Keratinocyte (primary cell): Measurements from ENCODE around the gene CALML6. TPM values are rescaled to one million over a fixed set of nuclear protein-coding genes. Genes with fewer than 3 reads are reported as not detected.
A peak's percentile ranks its signal among the peaks of the same experiment; 100 is the strongest.

Experiments
- DNase-seq: peaks from one replicate; pipeline ENCODE4 v3.0.0-alpha.2; 2011; ENCODE audit warnings: low read depth, missing footprints, low spot score
- FAIRE-seq: peaks from 2 replicates; lab custom pipeline; 2011; peaks lifted over from hg19 to GRCh38; lab: Jason Lieb, UNC
- H2AFZ ChIP-seq: 2 replicates; pipeline ENCODE4 v1.6.0; 2012; ENCODE audit warnings: low read length, control low read depth, inconsistent platforms; ENCODE audit not compliant: control insufficient read depth
- H3K27ac ChIP-seq: 2 replicates; pipeline ENCODE4 v1.5.1; 2011; ENCODE audit warnings: low read length; ENCODE audit not compliant: control insufficient read depth, insufficient read depth
- H3K27me3 ChIP-seq: 3 replicates; pipeline ENCODE4 v1.6.0; 2011; ENCODE audit warnings: low read length; ENCODE audit not compliant: control insufficient read depth, insufficient read depth; ENCODE audit errors: extremely low read depth
- H3K36me3 ChIP-seq, 2 experiments: 2 replicates in 1 of 2; 3 replicates in 1 of 2; pipeline ENCODE4 v1.5.1; 2011; ENCODE audit warnings: low read length in 2 of 2, mild to moderate bottlenecking in 1 of 2; ENCODE audit not compliant: control insufficient read depth in 2 of 2, insufficient read depth in 2 of 2; ENCODE audit errors: extremely low read depth in 1 of 2
- H3K4me1 ChIP-seq: 3 replicates; pipeline ENCODE4 v1.5.1; 2011; ENCODE audit warnings: low read length; ENCODE audit not compliant: control insufficient read depth, insufficient read depth; ENCODE audit errors: extremely low read depth
- H3K4me2 ChIP-seq: 3 replicates; pipeline ENCODE4 v1.6.0; 2011; ENCODE audit warnings: low read depth, low read length; ENCODE audit not compliant: control insufficient read depth, insufficient read depth; ENCODE audit errors: extremely low read depth
- H3K4me3 ChIP-seq, 3 experiments: fragments of 200-600 bp in 1 of 3; sonication (generic) in 1 of 3; 2 replicates in 2 of 3; 3 replicates in 1 of 3; pipeline ENCODE4 v1.5.1; 2011 to 2016; ENCODE audit warnings: low read length in 3 of 3, mild to moderate bottlenecking in 3 of 3, control low read depth in 2 of 3, inconsistent platforms in 1 of 3, low read depth in 1 of 3, mixed read lengths in 1 of 3, mixed run types in 1 of 3, moderate library complexity in 1 of 3; ENCODE audit not compliant: control insufficient read depth in 2 of 3, insufficient read depth in 2 of 3; ENCODE audit errors: extremely low read depth in 1 of 3
- H3K79me2 ChIP-seq: 2 replicates; pipeline ENCODE4 v1.6.0; 2012; ENCODE audit warnings: low read length; ENCODE audit not compliant: control insufficient read depth, insufficient read depth
- H3K9ac ChIP-seq: 3 replicates; pipeline ENCODE4 v1.6.0; 2011; ENCODE audit warnings: low read length; ENCODE audit not compliant: control insufficient read depth, insufficient read depth; ENCODE audit errors: extremely low read depth
- H3K9me1 ChIP-seq: 3 replicates; pipeline ENCODE4 v1.6.0; 2011; ENCODE audit warnings: low read length; ENCODE audit not compliant: control insufficient read depth, insufficient read depth; ENCODE audit errors: extremely low read depth
- H3K9me3 ChIP-seq: 2 replicates; pipeline ENCODE4 v1.5.1; 2012; ENCODE audit warnings: low read depth, low read length; ENCODE audit not compliant: control insufficient read depth
- H4K20me1 ChIP-seq: 3 replicates; pipeline ENCODE4 v1.6.0; 2011; ENCODE audit warnings: low read length; ENCODE audit not compliant: control insufficient read depth, insufficient read depth; ENCODE audit errors: extremely low read depth
- CTCF ChIP-seq, 3 experiments: IDR thresholded peaks in 1 of 3; conservative IDR thresholded peaks in 1 of 3; optimal IDR thresholded peaks in 1 of 3; 2 replicates in 2 of 3; 3 replicates in 1 of 3; pipeline versions ENCODE3 to v1.5.1; 2011; ENCODE audit warnings: low read length in 3 of 3, mild to moderate bottlenecking in 3 of 3, moderate library complexity in 2 of 3, control low read depth in 1 of 3, inconsistent platforms in 1 of 3; ENCODE audit not compliant: insufficient read depth in 2 of 3; ENCODE audit errors: extremely low read depth in 1 of 3
- EZH2 ChIP-seq: IDR thresholded peaks from one replicate; pipeline ENCODE4 v1.6.1; 2012; ENCODE audit warnings: inconsistent platforms, mild to moderate bottlenecking, low read length, moderate library complexity
- dilution Hi-C: fragments of 300-500 bp; cut with MboI; formaldehyde crosslinking; loops from one replicate; pipeline ENCODE4 v1.7.0; 2020; ENCODE audit warnings: low sequenced_read_pairs; ENCODE audit not compliant: extremely low pct_ligation_motif_present
- polyA plus RNA-seq, 5 experiments: library from polyadenylated mRNA; depleted of rRNA in 3 of 5; stranded (reverse) in 3 of 5; stranded (forward) in 1 of 5; unstranded in 1 of 5; fragments of >200 nt; gene quantifications; 1 replicate in 1 of 5; 2 replicates in 3 of 5; 3 replicates in 1 of 5; pipeline versions ENCODE4 v1.2.1 to v1.2.3, GENCODE V29; 2011 to 2012; ENCODE audit warnings: missing spikeins in 2 of 5, low read depth in 1 of 5, low replicate concordance in 1 of 5

CALML6 gene
- polyA plus RNA-seq, 1 donor (not counting 4 experiments of a cell fraction or from before 2014, with no cell fraction given): 0.08 TPM

GRCh38 chr1:1954831-1955441, 39.9 kb downstream of the CALML6 start:
- no peaks in the 10 kb centered on the region for H3K9me3 ChIP-seq
- DNase-seq (no peak), FAIRE-seq (no peak)
- no peaks in the 10 kb centered on the region for H3K79me2 ChIP-seq
- no peaks in the 10 kb centered on the region for H3K36me3 ChIP-seq
- no peaks in the 10 kb centered on the region for H3K27me3 ChIP-seq
- H3K4me2 ChIP-seq: no peak overlapping the region
- H3K9me1 ChIP-seq: no peaks in the 10 kb centered on the region
- dilution Hi-C loops: no loop called here
- peaks cover 2% of the 10 kb centered on the region for H3K4me1 ChIP-seq
- H4K20me1 ChIP-seq: no peaks in the 10 kb centered on the region
- no peak overlapping the region for H3K4me3 ChIP-seq
- no peak overlapping the region for H3K9ac ChIP-seq
- no peak overlapping the region for H2AFZ ChIP-seq
- no peak overlapping the region for H3K27ac ChIP-seq
- peak in 2 of 3 experiments; percentile 9 to 14 for TF ChIP-seq CTCF (optimal IDR thresholded peaks at IDR 0.05 in 1 of 3, IDR thresholded peaks at IDR 0.05 in 1 of 3, conservative IDR thresholded peaks at IDR 0.05 in 1 of 3; ENCODE audit: extremely low read depth in 1 of 3, insufficient read depth in 2 of 3, low read length in 3 of 3)
- no peak for TF ChIP-seq EZH2

GRCh38 chr1:1955621-1956094, 40.6 kb downstream of the CALML6 start:
- H3K9me1 ChIP-seq: no peaks in the 10 kb centered on the region
- H4K20me1 ChIP-seq: no peaks in the 10 kb centered on the region
- no peak overlapping the region for H3K4me3 ChIP-seq
- peaks cover 6% of the 10 kb centered on the region for H3K27me3 ChIP-seq
- no peak overlapping the region for H2AFZ ChIP-seq
- H3K79me2 ChIP-seq: no peaks in the 10 kb centered on the region
- no peak overlapping the region for H3K4me2 ChIP-seq
- FAIRE-seq: no peak
- no peak overlapping the region for H3K27ac ChIP-seq
- H3K4me1 ChIP-seq: peaks cover 6% of the 10 kb centered on the region
- H3K36me3 ChIP-seq: no peaks in the 10 kb centered on the region
- dilution Hi-C loops: no loop called here
- no peak for DNase-seq
- TF ChIP-seq EZH2: no peak
- no peak for TF ChIP-seq CTCF (optimal IDR thresholded peaks at IDR 0.05 in 1 of 3, IDR thresholded peaks at IDR 0.05 in 1 of 3, conservative IDR thresholded peaks at IDR 0.05 in 1 of 3; ENCODE audit: extremely low read depth in 1 of 3, insufficient read depth in 2 of 3, low read length in 3 of 3)
- H3K9ac ChIP-seq: no peak overlapping the region
- H3K9me3 ChIP-seq: no peaks in the 10 kb centered on the region
